ENCODE data around the gene EFL1.
"Not testable (repeated sequence)": the region's sequence is repeated elsewhere in the genome, so short reads cannot be mapped to it uniquely, and the experiment has no call there.

EFL1 gene

DNA sequence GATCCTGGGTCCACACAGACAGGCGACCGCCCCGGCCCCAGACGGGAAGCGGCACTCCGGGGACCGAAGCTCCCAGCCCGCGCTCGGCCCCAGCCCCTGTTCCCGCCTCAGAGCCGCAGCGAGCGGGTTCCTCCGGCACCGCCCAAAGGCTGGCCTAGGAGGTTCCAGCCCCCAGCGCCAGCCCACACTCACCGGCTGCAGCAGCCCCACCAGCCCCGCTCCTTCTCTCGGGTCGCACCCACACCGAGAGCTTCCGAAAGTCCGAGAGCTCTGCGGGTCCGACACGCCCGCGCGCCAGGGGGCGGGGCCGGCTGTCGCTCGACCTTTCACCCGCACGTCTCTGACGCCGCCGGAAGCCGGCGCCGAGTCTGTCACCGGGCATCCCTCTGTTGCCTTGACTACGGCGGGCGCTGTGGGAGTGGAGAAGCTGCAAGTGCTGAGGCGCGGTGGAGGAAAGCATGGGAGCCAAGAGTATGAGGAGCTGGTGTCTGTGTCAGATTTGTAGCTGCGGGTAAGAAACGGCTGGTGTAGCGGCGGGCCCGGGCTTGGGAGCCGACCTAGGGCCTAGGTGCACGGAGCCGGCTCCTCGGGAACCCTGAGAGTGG, at the start of gene EFL1, which contains the start of gene SAXO2:
Gene EFL1, minus strand, starts transcription at position 313 of the 605 bp plus-strand sequence. CDS start 956 bp downstream, outside the sequence.
Gene SAXO2, plus strand, starts transcription at position 397 of the 605 bp plus-strand sequence. Its CDS starts 62 bp downstream, at position 459.
- DNase-seq (ENCODE audit: extremely low read depth in 1 of 2, low read depth in 1 of 2): peak; percentile 83 to 93

GRCh38 chr15:82311321-82311720, 48.8 kb upstream of the EFL1 start:
- DNase-seq (ENCODE audit: extremely low read depth in 1 of 2, low read depth in 1 of 2): not testable (repeated sequence)

GRCh38 chr15:82309802-82310201, 47.3 kb upstream of the EFL1 start:
- no peak for DNase-seq (ENCODE audit: extremely low read depth in 1 of 2, low read depth in 1 of 2)

DNA sequence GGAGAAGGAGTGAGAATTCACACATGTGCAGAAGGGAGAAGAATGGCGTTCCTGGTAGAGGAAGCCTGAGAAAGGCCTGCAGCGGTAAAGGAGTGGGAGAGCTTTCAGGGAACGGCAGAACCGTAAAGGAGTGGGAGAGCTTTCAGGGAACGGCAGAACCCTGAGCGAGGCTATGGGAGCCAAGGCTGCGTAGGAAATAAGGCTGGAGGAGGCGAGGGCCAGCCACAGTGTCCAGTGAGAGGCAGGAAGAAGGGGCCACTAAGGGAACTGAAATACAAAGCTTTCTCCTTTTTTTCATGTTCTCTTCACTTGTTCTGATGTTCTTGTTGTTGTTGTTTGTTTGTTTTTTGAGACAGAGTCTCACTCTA, 45.2 kb upstream of the EFL1 start:
- no peak for DNase-seq (ENCODE audit: extremely low read depth in 1 of 2, low read depth in 1 of 2)

DNA sequence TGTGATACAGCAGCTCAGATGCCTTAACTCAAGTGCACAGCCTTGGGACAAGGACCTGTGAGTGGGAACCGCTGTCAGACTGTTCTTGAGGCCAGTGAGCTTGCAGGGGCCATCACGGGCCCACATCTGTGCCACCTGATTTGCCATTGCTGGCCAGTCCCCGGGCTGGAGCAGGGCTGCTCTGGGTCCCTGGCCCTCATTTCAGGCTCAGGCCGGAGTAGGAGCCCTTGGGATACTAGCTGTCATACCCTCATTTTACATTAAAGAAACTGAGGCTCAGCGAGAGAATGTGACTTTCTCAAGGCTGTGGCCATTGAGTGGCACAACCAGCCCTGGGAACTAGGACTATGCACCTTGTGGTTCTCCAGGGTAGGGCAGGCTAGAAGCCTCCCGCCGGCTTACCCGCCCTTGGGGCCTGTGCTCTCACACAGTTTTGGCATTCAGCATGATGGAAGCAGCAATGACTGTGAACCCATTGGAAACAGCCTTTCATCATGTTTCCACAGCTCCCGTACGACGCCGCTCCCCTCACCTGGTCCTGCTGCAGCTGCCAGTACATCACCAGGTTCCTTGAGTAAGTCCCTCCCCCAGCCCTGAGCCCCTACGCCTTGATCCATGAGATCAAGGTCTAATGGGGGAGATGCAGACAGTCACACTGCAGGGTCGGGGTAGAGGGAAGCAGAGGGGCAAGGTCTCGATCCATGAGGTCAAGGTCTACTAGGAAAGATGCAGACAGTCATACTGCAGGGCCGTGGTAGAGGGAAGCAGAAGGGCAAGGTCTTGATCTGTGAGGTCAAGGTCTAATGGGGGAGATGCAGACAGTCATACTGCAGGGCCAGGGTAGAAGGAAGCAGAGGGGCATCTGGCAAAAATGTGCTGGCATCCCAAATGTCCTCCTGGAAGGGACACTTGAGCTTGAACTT, 44.5 kb upstream of the EFL1 start:
- DNase-seq (ENCODE audit: extremely low read depth in 1 of 2, low read depth in 1 of 2): no peak

GRCh38 chr15:82305621-82306048, 43.1 kb upstream of the EFL1 start:
- no peak for DNase-seq (ENCODE audit: extremely low read depth in 1 of 2, low read depth in 1 of 2)

GRCh38 chr15:82304778-82305090, 42.2 kb upstream of the EFL1 start:
- DNase-seq (ENCODE audit: extremely low read depth in 1 of 2, low read depth in 1 of 2): no peak

- DNase-seq (ENCODE audit: extremely low read depth in 1 of 2, low read depth in 1 of 2): no peak
These were observed 41.6 kb upstream of the EFL1 start for GRCh38 chr15:82303956-82304777.

- no peak for DNase-seq (ENCODE audit: extremely low read depth in 1 of 2, low read depth in 1 of 2)
These were observed 38.9 kb upstream of the EFL1 start for GRCh38 chr15:82301296-82302016.

GRCh38 chr15:82300883-82301282, 38.3 kb upstream of the EFL1 start:
- DNase-seq (ENCODE audit: extremely low read depth in 1 of 2, low read depth in 1 of 2): no peak

DNA sequence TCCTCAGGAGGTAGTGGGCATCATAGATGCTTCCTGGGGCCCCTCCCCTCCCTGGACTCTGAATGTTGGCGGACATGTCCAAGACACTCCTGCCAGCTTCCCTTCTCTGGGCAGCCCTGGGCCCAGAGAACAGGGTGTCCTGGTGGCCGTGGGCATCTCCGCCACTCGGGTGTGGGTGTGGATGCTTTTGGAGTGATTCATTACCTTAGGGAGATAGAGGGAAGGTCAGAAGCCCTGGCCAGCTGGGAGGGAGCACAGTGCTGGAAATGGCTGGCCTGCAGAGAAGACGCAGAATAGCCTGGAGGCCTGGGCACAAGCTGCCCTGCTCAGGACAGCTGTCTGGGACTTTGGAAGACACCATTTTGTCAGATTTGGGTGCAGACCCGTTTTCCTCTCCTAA, 37.8 kb upstream of the EFL1 start:
- DNase-seq (ENCODE audit: extremely low read depth in 1 of 2, low read depth in 1 of 2): not testable (repeated sequence)

DNA sequence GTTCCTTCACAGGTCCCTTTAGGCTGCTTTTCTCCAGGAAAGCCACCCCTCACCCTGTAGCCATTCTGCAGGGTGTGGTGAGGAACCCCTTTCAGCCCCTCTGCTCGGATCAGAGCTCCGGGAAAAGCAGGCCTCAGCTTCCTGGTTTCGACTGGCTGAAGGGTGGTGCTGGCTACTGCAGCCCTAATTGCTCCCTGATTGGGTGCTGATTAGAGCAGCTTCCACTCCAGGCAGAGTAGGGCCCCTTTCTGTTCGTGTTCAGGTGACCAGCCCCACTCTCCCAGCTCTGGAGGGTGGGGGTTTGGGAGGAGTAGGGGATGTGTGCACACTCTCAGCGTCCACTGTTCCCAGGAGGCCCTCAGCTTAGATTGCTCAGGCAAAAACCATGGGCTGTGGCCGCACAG, 37.0 kb upstream of the EFL1 start:
- DNase-seq (ENCODE audit: extremely low read depth in 1 of 2, low read depth in 1 of 2): not testable (repeated sequence)

GRCh38 chr15:82298520-82298919, 36.0 kb upstream of the EFL1 start:
- peak; percentile 12 to 46 for DNase-seq (ENCODE audit: extremely low read depth in 1 of 2, low read depth in 1 of 2)

- DNase-seq (ENCODE audit: extremely low read depth in 1 of 2, low read depth in 1 of 2): no peak
These were observed 35.5 kb upstream of the EFL1 start for GRCh38 chr15:82298032-82298431.

- no peak for DNase-seq (ENCODE audit: extremely low read depth in 1 of 2, low read depth in 1 of 2)
These were observed 35.0 kb upstream of the EFL1 start for GRCh38 chr15:82297546-82297945.

DNA sequence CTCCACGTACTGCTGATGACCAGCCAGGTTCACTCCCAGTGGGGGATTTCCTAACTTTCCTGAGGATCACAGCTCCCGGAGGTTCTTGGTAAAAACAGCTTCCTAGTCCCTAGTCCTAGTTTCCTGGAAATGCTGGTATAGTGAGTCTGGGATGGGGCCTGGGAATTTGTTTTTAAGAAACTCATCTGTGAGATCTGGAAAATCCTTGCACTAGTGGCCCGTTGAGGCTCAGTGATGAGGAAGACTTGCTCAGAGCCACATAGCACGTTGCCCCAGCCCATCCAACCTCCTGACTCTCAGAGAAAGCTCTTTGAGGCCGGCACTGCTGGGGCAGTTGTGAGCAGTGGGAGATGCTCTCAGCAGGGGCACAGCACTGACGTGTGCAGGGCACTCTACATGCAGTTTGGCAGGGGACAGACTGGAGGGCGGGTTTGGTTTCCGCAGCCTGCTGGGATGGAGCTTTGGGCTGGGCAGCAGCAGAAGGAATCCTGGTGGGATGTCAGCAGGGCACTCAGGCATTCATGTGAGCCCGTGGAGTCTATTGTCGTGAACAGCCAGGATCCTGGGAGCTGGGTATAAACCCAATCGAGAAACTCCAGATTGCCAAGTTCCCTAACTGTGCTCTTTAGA, 31.6 kb upstream of the EFL1 start:
- no peak for DNase-seq (ENCODE audit: extremely low read depth in 1 of 2, low read depth in 1 of 2)

- DNase-seq (ENCODE audit: extremely low read depth in 1 of 2, low read depth in 1 of 2): no peak
These were observed 29.7 kb upstream of the EFL1 start for GRCh38 chr15:82292271-82292670.

- DNase-seq (ENCODE audit: extremely low read depth in 1 of 2, low read depth in 1 of 2): not testable (repeated sequence)
These were observed 25.7 kb upstream of the EFL1 start for GRCh38 chr15:82288202-82288601.

- not testable (repeated sequence) for DNase-seq (ENCODE audit: extremely low read depth in 1 of 2, low read depth in 1 of 2)
These were observed 23.9 kb upstream of the EFL1 start for GRCh38 chr15:82286475-82286874.

- not testable (repeated sequence) for DNase-seq (ENCODE audit: extremely low read depth in 1 of 2, low read depth in 1 of 2)
These were observed 21.8 kb upstream of the EFL1 start for GRCh38 chr15:82284381-82284780.

Measured in stimulated activated CD8-positive, alpha-beta memory T cell treated with anti-CD3 and anti-CD28 coated beads, Interleukin-7, amount 100 ng/mL, for 48 hours (primary cell).